A549 treated with AZD2906 at 1 μM for 4 hours (cell line): ENCODE results near the gene PLA2G6. TPM values are rescaled to one million over a fixed set of nuclear protein-coding genes. Genes with fewer than 3 reads are reported as not detected.

ENCODE experiments used
- total RNA-seq: library from RNA; stranded (reverse); fragments of 200-300 nt; extraction: Qiagen RNA extraction; gene quantifications from 5 replicates; pipeline ENCODE4 v1.2.3, GENCODE V29; 2022

PLA2G6 gene, protein sequence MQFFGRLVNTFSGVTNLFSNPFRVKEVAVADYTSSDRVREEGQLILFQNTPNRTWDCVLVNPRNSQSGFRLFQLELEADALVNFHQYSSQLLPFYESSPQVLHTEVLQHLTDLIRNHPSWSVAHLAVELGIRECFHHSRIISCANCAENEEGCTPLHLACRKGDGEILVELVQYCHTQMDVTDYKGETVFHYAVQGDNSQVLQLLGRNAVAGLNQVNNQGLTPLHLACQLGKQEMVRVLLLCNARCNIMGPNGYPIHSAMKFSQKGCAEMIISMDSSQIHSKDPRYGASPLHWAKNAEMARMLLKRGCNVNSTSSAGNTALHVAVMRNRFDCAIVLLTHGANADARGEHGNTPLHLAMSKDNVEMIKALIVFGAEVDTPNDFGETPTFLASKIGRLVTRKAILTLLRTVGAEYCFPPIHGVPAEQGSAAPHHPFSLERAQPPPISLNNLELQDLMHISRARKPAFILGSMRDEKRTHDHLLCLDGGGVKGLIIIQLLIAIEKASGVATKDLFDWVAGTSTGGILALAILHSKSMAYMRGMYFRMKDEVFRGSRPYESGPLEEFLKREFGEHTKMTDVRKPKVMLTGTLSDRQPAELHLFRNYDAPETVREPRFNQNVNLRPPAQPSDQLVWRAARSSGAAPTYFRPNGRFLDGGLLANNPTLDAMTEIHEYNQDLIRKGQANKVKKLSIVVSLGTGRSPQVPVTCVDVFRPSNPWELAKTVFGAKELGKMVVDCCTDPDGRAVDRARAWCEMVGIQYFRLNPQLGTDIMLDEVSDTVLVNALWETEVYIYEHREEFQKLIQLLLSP
- 2.9 to 4.9 TPM (median 4.4 TPM) in 5 replicates for total RNA-seq

DNA sequence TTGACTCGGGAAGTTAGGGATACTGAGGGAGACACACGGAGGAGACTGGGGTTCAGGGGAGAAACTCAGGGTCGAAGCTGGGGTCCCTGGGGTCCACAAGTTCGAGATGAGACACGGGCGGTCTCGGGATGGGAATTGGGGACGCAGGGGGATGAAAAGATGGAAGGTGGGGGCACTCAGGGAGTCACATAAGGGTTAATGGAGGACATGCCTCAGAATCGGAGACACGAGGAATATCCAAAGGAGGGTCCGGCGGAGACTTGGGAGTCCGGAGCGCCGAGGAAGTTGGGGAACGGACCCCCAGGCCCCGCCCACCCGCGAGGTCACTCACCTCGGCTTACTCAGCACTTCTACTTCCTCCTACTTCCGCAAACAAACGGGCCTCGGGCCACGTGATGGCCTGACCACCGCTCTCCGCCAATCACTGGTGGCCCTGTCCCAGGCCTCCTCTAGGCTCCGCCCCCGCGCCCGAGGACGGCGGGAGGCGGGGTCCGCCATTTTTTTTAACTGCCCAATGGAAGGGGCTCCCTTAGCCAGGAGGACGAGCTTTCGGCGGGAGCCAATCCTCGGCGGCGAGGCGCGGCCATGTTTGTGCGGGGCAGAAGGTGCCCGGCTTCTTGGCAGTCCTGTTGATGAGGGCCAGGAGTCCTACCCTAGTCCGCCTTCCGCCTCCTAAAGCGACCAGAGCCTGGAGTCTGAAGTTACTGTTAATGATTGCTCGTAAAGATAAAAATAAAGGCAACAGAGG, at the start of gene PLA2G6:
Gene PLA2G6, minus strand, starts transcription at position 378 of the 748 bp plus-strand sequence. CDS start 12,404 bp downstream, outside the sequence.

DNA sequence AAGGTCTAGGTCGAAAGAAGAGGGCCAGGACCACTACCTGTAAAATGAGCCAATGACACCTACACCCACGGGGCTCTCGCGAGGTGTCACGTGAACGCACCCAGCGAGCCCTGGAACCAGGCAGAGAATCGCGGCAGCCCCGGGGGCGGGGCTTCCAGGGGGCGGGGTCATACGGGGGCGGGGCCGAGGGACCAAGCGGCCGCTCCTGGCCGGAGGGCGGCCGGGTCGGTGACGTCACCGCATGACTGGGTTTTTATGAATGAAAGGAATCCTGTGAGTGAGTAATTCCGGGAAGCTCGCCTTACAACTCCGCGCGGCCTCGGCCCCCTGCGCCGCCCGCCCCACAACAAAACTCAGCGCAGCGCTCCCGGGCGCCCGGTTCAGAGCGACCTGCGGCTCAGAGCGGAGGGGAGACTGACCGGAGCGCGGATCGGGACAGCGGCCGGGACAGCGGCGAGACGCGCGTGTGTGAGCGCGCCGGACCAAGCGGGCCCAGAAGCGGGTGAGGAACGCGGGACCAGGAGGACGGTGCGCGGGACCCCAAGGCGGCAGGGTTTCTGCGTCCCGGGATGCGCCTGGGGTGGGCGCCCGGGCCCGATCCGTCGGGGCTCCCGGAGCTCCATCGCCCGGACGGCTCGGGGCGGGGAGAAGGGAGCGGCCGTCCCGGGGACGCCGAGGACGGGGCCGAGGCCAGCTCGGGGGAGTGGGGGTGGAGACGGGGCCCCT, 20.2 kb upstream of the PLA2G6 start, which contains the start of gene MAFF:
Gene MAFF, plus strand, starts transcription at position 284 of the 726 bp plus-strand sequence. CDS start 11,860 bp downstream, outside the sequence.

DNA sequence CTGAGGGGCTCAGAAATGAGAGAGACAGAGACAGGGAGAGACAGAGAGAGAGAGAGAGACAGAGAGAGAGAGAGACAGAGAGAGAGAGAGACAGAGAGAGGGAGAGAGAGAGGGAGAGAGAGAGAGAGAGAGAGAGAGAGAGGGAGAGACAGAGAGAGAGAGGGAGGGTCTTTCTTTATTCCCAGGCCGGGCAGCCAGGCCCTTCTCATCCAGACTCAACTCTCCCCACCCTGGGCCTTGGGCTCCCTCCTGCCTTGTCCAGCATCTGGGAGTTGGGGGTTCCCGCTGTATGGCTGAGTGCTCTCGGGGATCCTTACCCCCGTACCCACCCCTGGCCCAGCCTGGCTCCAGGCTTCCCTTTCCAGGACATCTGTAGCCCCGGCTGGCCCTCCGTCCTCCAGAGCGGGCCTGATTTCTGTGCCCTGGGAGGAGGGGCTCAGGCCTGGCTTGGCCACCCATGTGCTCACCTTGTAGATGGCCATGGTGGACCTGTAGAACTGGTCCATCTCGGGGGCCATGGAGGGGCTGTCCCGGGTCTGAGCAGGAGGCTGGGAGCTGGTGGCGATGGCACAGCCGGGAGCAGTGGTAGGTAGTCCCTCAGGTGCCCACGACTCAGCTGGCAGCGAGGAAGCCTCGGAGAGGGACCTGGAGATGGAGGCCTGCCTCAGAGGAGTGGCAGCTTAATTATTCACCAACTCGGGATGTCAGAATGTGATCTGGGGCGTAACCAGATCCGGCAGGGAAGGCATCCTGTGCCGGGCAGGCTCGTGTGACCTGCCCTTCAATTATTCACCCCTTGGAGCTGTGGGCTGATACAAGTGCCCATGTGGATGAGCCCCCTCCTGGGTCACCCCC, 71.4 kb downstream of the PLA2G6 start, which contains the start of gene BAIAP2L2:
Gene BAIAP2L2, minus strand, starts transcription at position 677 of the 855 bp plus-strand sequence. Its CDS starts 159 bp downstream, at position 518.

DNA sequence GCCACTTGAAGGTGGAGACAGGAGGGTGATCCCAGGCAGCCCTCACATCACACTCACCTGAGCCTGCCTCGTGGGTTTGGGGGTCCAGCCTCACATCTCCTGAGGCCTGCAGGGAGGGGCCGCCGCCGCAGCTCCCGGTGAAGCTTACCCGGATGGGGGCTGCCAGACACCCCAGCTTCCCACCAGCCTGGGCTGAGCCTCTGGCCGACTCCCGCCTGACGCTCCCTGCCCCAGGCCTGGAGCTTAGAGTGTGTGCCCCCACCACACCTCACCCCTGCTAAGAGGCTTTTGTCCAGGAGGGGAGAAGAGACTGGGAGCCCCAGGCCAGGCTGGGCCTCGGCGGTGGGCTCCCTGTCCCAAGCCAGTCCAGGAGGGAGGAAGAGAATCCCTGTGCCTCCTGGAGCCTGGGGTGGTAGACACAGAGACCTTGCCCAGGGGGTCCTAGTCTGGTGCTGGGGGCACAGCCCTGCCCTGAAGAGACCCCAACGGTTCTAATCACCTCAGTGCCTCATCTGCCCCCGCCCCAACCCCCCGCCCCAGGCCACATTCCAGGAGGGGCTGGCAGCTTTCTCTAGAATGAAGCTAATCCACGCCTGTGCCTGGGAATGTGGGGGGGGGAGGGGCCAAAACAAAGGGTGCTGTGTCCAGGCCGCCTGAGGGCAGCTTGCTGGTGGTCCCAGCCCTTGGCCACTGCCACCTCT, 97.5 kb downstream of the PLA2G6 start, which contains the start of gene SLC16A8:
Gene SLC16A8, minus strand, starts transcription at position 254 of the 701 bp plus-strand sequence. CDS start 1,311 bp downstream, outside the sequence.

Other genes with a start within 250 kb of the PLA2G6 start
- 0.22 to 0.33 TPM (median 0.23 TPM) in 5 replicates for gene C22orf23, start 228.2 kb downstream of the PLA2G6 start, total RNA-seq
- 115 to 142 TPM (median 132 TPM) in 5 replicates for gene POLR2F, start 228.1 kb downstream of the PLA2G6 start, total RNA-seq
- gene SOX10, start 197.3 kb downstream of the PLA2G6 start, total RNA-seq: 0.08 TPM in 1 of 5 replicates, not detected in the others
- gene PICK1, start 124.4 kb downstream of the PLA2G6 start, total RNA-seq: 11.8 to 14.1 TPM (median 12.4 TPM) in 5 replicates
- not detected in 5 replicates for gene SLC16A8, start 97.6 kb downstream of the PLA2G6 start, total RNA-seq
- gene BAIAP2L2, start 71.1 kb downstream of the PLA2G6 start, total RNA-seq: 5.1 to 8.5 TPM (median 8.0 TPM) in 5 replicates
- gene MAFF, start 20.2 kb upstream of the PLA2G6 start, total RNA-seq: 22.7 to 29.9 TPM (median 22.9 TPM) in 5 replicates
- 49.9 to 65.9 TPM (median 60.9 TPM) in 5 replicates for gene TMEM184B, start 91.2 kb upstream of the PLA2G6 start, total RNA-seq
- 84.7 to 104 TPM (median 96.8 TPM) in 5 replicates for gene CSNK1E, start 135.6 kb upstream of the PLA2G6 start, total RNA-seq